Breast epithelium (tissue), 3 donors: ENCODE results near the gene PNPLA6.

ENCODE experiments used
- POLR2AphosphoS5 ChIP-seq, 3 donors: sonication (generic); formaldehyde crosslinking; IDR thresholded peaks; one replicate each; pipeline ENCODE4 v1.6.1; 2017; ENCODE audit warnings: antibody characterized with exemption in 3 of 3
- TF ChIP-seq, protein P1 (sequence below), 3 donors: fragments of 450-650 bp; IDR thresholded peaks; one replicate each; pipeline ENCODE4 v1.5.1; 2016 to 2017; ENCODE audit warnings: antibody characterized with exemption in 3 of 3, mild to moderate bottlenecking in 3 of 3, moderate library complexity in 3 of 3

DNA sequence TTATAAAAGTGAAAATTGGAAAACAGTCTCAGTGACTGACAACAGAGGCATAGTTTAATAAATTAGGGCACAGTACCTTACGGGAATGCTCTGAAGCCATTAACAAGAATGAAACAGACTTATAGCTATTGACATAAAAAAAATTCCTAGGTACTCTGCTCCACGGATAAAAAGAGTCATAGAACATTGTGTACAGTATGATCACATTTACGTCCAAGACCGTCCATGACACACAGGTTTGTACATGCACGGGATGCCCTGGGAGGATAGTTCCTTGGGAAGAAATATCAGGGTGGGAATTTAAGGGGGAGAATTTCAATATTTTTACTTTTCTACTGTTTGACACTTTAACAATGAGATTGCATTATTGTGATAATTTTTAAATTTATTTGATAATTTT lies 35.2 kb downstream of the PNPLA6 start:
- TF ChIP-seq, protein P1, sequence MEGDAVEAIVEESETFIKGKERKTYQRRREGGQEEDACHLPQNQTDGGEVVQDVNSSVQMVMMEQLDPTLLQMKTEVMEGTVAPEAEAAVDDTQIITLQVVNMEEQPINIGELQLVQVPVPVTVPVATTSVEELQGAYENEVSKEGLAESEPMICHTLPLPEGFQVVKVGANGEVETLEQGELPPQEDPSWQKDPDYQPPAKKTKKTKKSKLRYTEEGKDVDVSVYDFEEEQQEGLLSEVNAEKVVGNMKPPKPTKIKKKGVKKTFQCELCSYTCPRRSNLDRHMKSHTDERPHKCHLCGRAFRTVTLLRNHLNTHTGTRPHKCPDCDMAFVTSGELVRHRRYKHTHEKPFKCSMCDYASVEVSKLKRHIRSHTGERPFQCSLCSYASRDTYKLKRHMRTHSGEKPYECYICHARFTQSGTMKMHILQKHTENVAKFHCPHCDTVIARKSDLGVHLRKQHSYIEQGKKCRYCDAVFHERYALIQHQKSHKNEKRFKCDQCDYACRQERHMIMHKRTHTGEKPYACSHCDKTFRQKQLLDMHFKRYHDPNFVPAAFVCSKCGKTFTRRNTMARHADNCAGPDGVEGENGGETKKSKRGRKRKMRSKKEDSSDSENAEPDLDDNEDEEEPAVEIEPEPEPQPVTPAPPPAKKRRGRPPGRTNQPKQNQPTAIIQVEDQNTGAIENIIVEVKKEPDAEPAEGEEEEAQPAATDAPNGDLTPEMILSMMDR (IDR thresholded peaks at IDR 0.05) = no peak
- TF ChIP-seq POLR2AphosphoS5 (IDR thresholded peaks at IDR 0.05) = no peak
